ENCODE measurements around the gene MOK.

MOK gene

DNA sequence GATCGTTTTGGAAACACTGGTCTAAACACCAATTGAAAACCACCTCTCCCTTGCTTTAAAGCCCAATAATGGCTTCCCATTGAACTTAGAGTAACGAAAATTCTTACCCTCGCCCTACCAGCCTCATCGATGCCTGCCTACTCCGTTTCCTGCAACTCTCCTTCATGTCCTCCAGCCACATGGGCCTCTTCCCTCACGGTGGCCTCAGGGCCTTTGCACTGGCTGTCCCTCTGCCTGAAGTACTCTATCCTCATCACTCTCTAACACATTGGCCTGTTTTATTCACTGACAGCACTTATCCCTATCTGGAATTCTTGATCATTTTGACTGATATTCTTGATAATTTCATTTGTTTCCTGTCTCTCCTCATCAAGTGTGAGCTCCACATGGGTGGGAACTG lies 46.8 kb downstream of the MOK start:
- TF ChIP-seq, protein P1, sequence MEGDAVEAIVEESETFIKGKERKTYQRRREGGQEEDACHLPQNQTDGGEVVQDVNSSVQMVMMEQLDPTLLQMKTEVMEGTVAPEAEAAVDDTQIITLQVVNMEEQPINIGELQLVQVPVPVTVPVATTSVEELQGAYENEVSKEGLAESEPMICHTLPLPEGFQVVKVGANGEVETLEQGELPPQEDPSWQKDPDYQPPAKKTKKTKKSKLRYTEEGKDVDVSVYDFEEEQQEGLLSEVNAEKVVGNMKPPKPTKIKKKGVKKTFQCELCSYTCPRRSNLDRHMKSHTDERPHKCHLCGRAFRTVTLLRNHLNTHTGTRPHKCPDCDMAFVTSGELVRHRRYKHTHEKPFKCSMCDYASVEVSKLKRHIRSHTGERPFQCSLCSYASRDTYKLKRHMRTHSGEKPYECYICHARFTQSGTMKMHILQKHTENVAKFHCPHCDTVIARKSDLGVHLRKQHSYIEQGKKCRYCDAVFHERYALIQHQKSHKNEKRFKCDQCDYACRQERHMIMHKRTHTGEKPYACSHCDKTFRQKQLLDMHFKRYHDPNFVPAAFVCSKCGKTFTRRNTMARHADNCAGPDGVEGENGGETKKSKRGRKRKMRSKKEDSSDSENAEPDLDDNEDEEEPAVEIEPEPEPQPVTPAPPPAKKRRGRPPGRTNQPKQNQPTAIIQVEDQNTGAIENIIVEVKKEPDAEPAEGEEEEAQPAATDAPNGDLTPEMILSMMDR (IDR thresholded peaks at IDR 0.05; ENCODE audit: insufficient read depth, low read length, missing control alignments), result no peak
- CTCF ChIA-PET, result no interaction called here
- POLR2A ChIA-PET, result no interaction called here

DNA sequence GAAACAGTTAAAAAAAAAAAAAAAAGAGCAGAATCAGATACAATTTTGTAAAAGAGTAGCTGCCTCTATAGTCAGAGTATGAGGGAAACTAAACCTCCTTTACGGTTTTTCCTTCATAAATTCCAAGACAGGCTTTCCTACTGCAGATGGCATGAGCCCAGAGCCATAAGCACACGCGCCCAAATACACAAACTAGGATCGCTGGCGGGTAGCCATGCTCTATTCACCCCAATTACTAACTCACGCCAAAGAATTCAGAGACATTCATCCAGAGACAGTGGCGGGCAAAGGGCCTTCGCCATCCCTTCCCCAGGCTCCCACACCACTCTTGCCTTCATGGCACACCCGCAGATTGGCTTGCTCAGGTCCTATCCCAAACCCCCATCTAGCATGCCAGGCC lies 48.2 kb downstream of the MOK start:
- ChIA-PET POLR2A (no interaction called here), CTCF (interaction anchor here (0.7 to 0.9 kb wide), 2 partner anchors 20 to 28 kb away, joined by 3 to 4 read pairs; no protein-coding TSS in a partner anchor)
- TF ChIP-seq, protein P1 (IDR thresholded peaks at IDR 0.05; ENCODE audit: insufficient read depth, low read length, missing control alignments), result no peak
- DNase-seq (ENCODE audit: low read depth, low spot score), result no peak
- H3K4me3 ChIP-seq (ENCODE audit: low read depth, low read length), result no peak overlapping the region

More for the DNA sequence above, 46.8 kb downstream of the MOK start:
- no peak for DNase-seq (ENCODE audit: low read depth, low spot score)
- H3K4me3 ChIP-seq (ENCODE audit: low read depth, low read length), result no peak overlapping the region

DNA sequence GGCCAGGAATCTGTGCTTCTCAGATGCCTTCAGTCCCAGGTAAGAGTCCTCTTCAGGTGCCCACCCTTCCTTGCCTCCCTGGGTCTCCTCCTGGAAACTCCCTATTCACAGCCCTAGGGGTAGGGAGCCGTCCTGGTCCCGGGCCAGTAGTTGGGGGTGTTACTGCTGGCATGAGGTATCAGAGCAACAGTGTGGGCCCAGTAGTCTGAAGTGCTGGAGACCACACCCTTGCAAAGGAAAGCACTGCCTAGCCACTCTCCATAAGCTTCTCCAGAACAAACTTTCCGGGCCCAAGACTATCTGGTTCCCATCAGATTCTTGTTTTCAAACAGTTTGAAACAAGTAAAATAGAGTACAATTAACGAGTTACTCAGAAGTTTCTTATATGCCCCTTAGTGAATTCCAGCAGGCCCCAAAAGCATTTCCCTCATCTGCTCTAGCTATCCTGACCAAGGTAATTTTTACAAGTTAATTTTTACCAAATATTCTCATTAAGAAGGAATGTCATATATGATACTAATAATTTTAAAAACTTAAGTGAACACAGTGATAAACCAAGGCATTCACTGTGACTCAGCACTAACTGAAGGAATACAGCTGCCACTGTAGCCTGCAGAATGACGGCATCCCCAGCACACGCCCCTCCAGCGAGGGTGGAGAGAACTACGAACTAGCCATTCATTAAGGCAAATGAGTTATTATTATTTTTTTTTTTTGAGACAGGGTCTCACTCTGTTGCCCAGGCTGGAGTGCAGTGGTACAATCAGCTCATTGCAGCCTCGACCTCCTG lies 49.4 kb downstream of the MOK start:
- TF ChIP-seq, protein P1 (IDR thresholded peaks at IDR 0.05; ENCODE audit: insufficient read depth, low read length, missing control alignments), result no peak
- DNase-seq (ENCODE audit: low read depth, low spot score), result no peak
- ChIA-PET CTCF (interaction anchor here (0.9 to 1.3 kb wide), 2 partner anchors 19 kb away, joined by 3 to 4 read pairs; no protein-coding TSS in a partner anchor), POLR2A (no interaction called here)
- no peak overlapping the region for H3K4me3 ChIP-seq (ENCODE audit: low read depth, low read length)

DNA sequence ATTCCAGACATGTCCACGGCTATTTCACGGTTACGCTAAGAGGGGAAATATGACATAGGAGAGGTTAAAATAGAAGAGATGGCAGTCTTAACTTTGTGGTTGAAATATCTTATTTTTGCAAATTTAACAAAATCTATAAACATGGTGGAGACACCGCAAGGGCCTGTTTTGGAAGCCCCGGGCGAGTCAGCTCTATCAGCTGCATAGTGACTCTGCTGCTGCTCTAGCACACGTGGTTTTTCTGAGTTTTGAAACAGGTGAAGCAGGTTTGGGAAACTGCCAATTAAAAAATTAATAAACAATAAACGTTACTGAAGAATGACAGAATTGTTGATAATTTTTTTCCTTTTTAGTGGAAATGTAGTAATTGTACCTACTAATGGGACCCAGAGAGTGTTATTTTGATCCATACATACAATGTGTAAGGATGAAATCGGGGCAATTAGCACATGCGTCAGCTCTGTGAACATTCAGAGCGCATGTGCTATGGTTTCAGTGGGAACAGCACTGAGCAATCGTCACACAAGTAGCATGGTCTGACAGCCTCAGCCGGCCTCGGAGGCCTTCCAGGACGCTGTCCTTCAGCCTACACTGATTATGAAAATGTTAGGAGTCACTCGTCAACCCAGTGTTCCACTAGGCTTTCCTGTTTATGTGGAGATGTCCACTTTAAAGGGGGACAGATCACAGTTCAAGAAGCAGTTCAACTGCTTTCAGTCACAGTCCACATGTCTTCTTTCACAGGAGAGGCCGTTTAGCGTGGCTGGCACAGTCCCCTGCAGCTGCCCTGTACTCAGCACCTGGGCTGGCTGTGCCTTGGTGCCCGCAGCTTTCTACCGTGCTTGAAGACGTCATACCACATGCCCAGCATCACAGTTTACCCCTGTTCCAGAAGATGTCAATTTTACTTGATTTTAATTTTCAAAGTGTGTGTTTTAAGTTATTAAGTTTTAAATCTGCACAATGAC lies 51.8 kb downstream of the MOK start:
- TF ChIP-seq, protein P1 (IDR thresholded peaks at IDR 0.05; ENCODE audit: insufficient read depth, low read length, missing control alignments), result no peak
- no peak overlapping the region for H3K4me3 ChIP-seq (ENCODE audit: low read depth, low read length)
- DNase-seq (ENCODE audit: low read depth, low spot score), result no peak
- POLR2A ChIA-PET, result no interaction called here
- CTCF ChIA-PET, result interaction anchor here (1.2 to 2.4 kb wide), 2 partner anchors 61 to 64 kb away, joined by 3 to 8 read pairs; no protein-coding TSS in a partner anchor

DNA sequence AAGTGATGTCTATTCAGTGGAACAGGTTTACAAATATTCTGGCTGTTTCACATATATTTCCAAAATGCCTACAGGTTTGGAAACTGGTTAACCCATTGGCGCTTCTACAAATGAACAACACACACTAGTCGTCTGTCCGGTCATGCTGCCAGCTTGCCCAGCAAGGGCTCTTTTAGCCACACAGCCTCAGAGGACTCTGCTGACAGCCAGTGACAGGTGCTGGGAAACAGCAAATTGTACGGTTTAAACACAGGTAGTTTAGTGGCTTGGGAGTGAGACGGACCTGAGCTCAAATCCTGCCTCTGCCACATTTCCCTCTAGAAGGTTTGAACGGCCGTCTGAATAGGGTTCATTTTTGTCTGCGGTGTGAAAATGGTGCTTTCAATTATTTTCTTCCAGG lies 53.8 kb downstream of the MOK start:
- TF ChIP-seq, protein P1 (IDR thresholded peaks at IDR 0.05; ENCODE audit: insufficient read depth, low read length, missing control alignments), result no peak
- H3K4me3 ChIP-seq (ENCODE audit: low read depth, low read length), result no peak overlapping the region
- ChIA-PET POLR2A (no interaction called here), CTCF (interaction anchor here (1.0 kb wide), 1 partner anchor 13 kb away, joined by 5 read pairs; no protein-coding TSS in a partner anchor)
- DNase-seq (ENCODE audit: low read depth, low spot score), result no peak

DNA sequence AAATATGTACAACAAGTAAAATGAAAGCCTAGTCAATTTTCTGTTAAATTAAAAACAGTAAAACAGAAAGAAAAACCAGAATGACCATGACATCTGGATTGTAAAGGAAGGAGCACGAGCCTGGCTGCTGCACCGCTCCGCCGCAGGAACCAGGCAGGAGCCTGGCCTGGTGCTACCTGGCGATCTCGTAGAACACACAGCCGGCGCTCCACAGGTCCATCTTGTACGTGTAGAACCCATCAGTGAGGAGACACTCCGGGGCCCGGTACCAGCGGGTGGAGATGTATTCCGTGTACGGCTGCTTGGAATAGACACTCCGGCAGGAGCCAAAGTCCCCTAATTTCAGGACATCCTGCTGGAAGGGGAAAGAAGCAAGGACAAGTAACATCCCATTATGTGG lies 54.3 kb downstream of the MOK start:
- DNase-seq (ENCODE audit: low read depth, low spot score), result no peak
- TF ChIP-seq, protein P1 (IDR thresholded peaks at IDR 0.05; ENCODE audit: insufficient read depth, low read length, missing control alignments), result no peak
- ChIA-PET CTCF (no interaction called here), POLR2A (no interaction called here)
- H3K4me3 ChIP-seq (ENCODE audit: low read depth, low read length), result no peak overlapping the region

Measured in AG04449 (cell line).